Transverse colon (tissue), 4 donors: ENCODE data around the gene ZSCAN22. TPM values are rescaled to one million over a fixed set of nuclear protein-coding genes. Genes with fewer than 3 reads are reported as not detected.

Experiments used
- DNase-seq: peaks from one replicate; pipeline ENCODE4 v3.0.0-alpha.2; 2019
- H3K27ac ChIP-seq, 4 donors: fragments of 200-600 bp; sonication (generic); 2 replicates each; pipeline ENCODE4 v1.5.1; 2016 to 2018; ENCODE audit warnings: inconsistent platforms in 4 of 4
- H3K27me3 ChIP-seq: fragments of 200-600 bp; sonication (generic); 2 replicates; pipeline ENCODE4 v1.5.1; 2017; ENCODE audit warnings: inconsistent platforms
- H3K36me3 ChIP-seq, 4 donors: fragments of 200-600 bp; sonication (generic); 2 replicates each; pipeline ENCODE4 v1.5.1; 2017 to 2019; ENCODE audit warnings: inconsistent platforms in 4 of 4
- H3K4me1 ChIP-seq, 4 donors: fragments of 200-600 bp; sonication (generic); 2 replicates each; pipeline ENCODE4 v1.5.1; 2017 to 2020; ENCODE audit warnings: inconsistent platforms in 4 of 4
- H3K4me3 ChIP-seq, 4 donors: fragments of 200-600 bp; sonication (generic); 1 replicate in 1 of 4; 2 replicates in 3 of 4; pipeline versions ENCODE4 v1.5.1 to v1.6.1; 2017 to 2019; ENCODE audit warnings: inconsistent platforms in 4 of 4
- H3K9me3 ChIP-seq, 2 donors: fragments of 200-600 bp; sonication (generic); 2 replicates each; pipeline ENCODE4 v1.5.1; 2017 to 2019; ENCODE audit warnings: inconsistent platforms in 2 of 2
- EP300 ChIP-seq: sonication (generic); formaldehyde crosslinking; IDR thresholded peaks from one replicate; pipeline ENCODE4 v1.6.1; 2017; ENCODE audit warnings: antibody characterized with exemption, low read depth
- POLR2A ChIP-seq: fragments of 450-650 bp; IDR thresholded peaks from one replicate; pipeline ENCODE4 v1.6.1; 2016; ENCODE audit warnings: antibody characterized with exemption, mild to moderate bottlenecking, moderate library complexity
- POLR2AphosphoS5 ChIP-seq, 3 donors: sonication (generic); formaldehyde crosslinking; IDR thresholded peaks; one replicate each; pipeline ENCODE4 v1.6.1; 2016; ENCODE audit warnings: antibody characterized with exemption in 3 of 3
- WGBS, 2 donors: methylation state at CpG; one replicate each; pipeline ENCODE4 v1.1.5; 2018; ENCODE audit warnings: low coverage in 1 of 2; 5-methylcytosine and 5-hydroxymethylcytosine counted together
- in situ Hi-C, 4 donors: fragments of 200-750 bp; cut with MboI; loops; one replicate each; pipeline versions ENCODE4 v1.15.0 to v1.15.1; 2017; ENCODE audit warnings: low sequenced_read_pairs in 3 of 4, low pct_ligation_motif_present in 1 of 4, low pct_unique_long_range_greater_than_20kb in 1 of 4
- intact Hi-C: fragments of 100-400 bp; cut with DNase I; formaldehyde crosslinking; loops from one replicate; pipeline ENCODE4 v1.15.1; 2023; ENCODE audit warnings: low total_unique reads
- total RNA-seq, 4 donors: library from RNA; depleted of rRNA; stranded (reverse); fragments of >200 nt; gene quantifications; one replicate each; pipeline ENCODE4 v1.1.0, GENCODE V29; 2016
- TF ChIP-seq, protein P1 (sequence below), 5 experiments: fragments of 200-600 bp in 3 of 5; fragments of 450-650 bp in 2 of 5; sonication (generic) in 3 of 5; IDR thresholded peaks; 1 replicate in 2 of 5; 2 replicates in 3 of 5; pipeline ENCODE4 v1.5.1; 2016 to 2017; ENCODE audit warnings: antibody characterized with exemption in 5 of 5, inconsistent platforms in 3 of 5, mild to moderate bottlenecking in 2 of 5, moderate library complexity in 1 of 5

ZSCAN22 gene
- total RNA-seq, 4 donors from 2014 or later, result 3.0 to 11.6 (median 3.3) TPM

- WGBS, 2 donors, result 90 to 96% methylated on average over 5 to 7 of the region's 7 CpGs
- in situ Hi-C loops, result no loop called here
- H3K4me1 ChIP-seq, result no peaks in the 10 kb centered on the region
- no peak for DNase-seq
- peaks cover 26 to 44% of the 10 kb centered on the region in 2 donors for H3K9me3 ChIP-seq
- TF ChIP-seq POLR2A (no peak), POLR2AphosphoS5 (IDR thresholded peaks at IDR 0.05) (no peak), EP300 (no peak)
- TF ChIP-seq, protein P1, sequence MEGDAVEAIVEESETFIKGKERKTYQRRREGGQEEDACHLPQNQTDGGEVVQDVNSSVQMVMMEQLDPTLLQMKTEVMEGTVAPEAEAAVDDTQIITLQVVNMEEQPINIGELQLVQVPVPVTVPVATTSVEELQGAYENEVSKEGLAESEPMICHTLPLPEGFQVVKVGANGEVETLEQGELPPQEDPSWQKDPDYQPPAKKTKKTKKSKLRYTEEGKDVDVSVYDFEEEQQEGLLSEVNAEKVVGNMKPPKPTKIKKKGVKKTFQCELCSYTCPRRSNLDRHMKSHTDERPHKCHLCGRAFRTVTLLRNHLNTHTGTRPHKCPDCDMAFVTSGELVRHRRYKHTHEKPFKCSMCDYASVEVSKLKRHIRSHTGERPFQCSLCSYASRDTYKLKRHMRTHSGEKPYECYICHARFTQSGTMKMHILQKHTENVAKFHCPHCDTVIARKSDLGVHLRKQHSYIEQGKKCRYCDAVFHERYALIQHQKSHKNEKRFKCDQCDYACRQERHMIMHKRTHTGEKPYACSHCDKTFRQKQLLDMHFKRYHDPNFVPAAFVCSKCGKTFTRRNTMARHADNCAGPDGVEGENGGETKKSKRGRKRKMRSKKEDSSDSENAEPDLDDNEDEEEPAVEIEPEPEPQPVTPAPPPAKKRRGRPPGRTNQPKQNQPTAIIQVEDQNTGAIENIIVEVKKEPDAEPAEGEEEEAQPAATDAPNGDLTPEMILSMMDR (IDR thresholded peaks at IDR 0.05), result no peak
- H3K27me3 ChIP-seq, result no peaks in the 10 kb centered on the region
- H3K4me3 ChIP-seq, result no peak overlapping the region
- intact Hi-C loops, result no loop called here
- no peak overlapping the region for H3K27ac ChIP-seq
- peaks cover 0 to 84% (median 35%) of the 10 kb centered on the region in 4 donors for H3K36me3 ChIP-seq
Observed at GRCh38 chr19:58291943-58292342, 34.9 kb upstream of the ZSCAN22 start.

GRCh38 chr19:58294743-58295374, 31.9 kb upstream of the ZSCAN22 start:
- H3K36me3 ChIP-seq, result peaks cover 0 to 71% (median 28%) of the 10 kb centered on the region in 4 donors
- in situ Hi-C loops, result no loop called here
- no peak overlapping the region for H3K27ac ChIP-seq
- H3K9me3 ChIP-seq, result peaks cover 26 to 44% of the 10 kb centered on the region in 2 donors
- no peaks in the 10 kb centered on the region for H3K4me1 ChIP-seq
- TF ChIP-seq EP300 (no peak), POLR2AphosphoS5 (IDR thresholded peaks at IDR 0.05) (no peak), POLR2A (no peak)
- TF ChIP-seq, protein P1 (IDR thresholded peaks at IDR 0.05), result no peak
- no peak overlapping the region for H3K4me3 ChIP-seq
- DNase-seq, result no peak
- H3K27me3 ChIP-seq, result no peaks in the 10 kb centered on the region
- WGBS, 2 donors, result 96 to 100% methylated on average over 3 to 22 of the region's 22 CpGs
- intact Hi-C loops, result no loop called here

GRCh38 chr19:58296104-58296503, 30.7 kb upstream of the ZSCAN22 start:
- intact Hi-C loops, result no loop called here

GRCh38 chr19:58300620-58301019, 26.2 kb upstream of the ZSCAN22 start:
- intact Hi-C loops, result no loop called here
- 93 to 100% methylated on average over 5 to 7 of the region's 7 CpGs for WGBS, 2 donors
- TF ChIP-seq, protein P1 (IDR thresholded peaks at IDR 0.05), result no peak
- TF ChIP-seq POLR2AphosphoS5 (IDR thresholded peaks at IDR 0.05), result no peak
- TF ChIP-seq POLR2A, result no peak
- no peak for TF ChIP-seq EP300
- H3K4me3 ChIP-seq, result no peak overlapping the region
- in situ Hi-C loops, result no loop called here
- peaks cover 0 to 6% (median 5%) of the 10 kb centered on the region in 4 donors for H3K4me1 ChIP-seq
- DNase-seq, result no peak
- peaks cover 0 to 17% (median 2%) of the 10 kb centered on the region in 4 donors for H3K36me3 ChIP-seq
- H3K27me3 ChIP-seq, result no peaks in the 10 kb centered on the region
- H3K27ac ChIP-seq, result no peak overlapping the region
- no peaks in the 10 kb centered on the region for H3K9me3 ChIP-seq

More at GRCh38 chr19:58296104-58296503, 30.7 kb upstream of the ZSCAN22 start:
- Histone ChIP-seq H3K36me3 (peaks cover 0 to 61% (median 22%) of the 10 kb centered on the region in 4 donors), H3K27me3 (no peaks in the 10 kb centered on the region), H3K4me3 (no peak overlapping the region), H3K27ac (no peak overlapping the region), H3K4me1 (no peaks in the 10 kb centered on the region), H3K9me3 (peaks cover 26 to 36% of the 10 kb centered on the region in 2 donors)
- WGBS, 2 donors, result 90 to 96% methylated on average over 4 to 7 of the region's 7 CpGs
- no peak for DNase-seq
- in situ Hi-C loops, result no loop called here
- TF ChIP-seq POLR2A, result no peak
- no peak for TF ChIP-seq POLR2AphosphoS5 (IDR thresholded peaks at IDR 0.05)
- TF ChIP-seq EP300, result no peak
- TF ChIP-seq, protein P1 (IDR thresholded peaks at IDR 0.05), result no peak
